SJSA1 (cell line): ENCODE results near the gene SPCS2. TPM values are rescaled to one million over a fixed set of nuclear protein-coding genes. Genes with fewer than 3 reads are reported as not detected.

Source experiments
- DNase-seq, 2 experiments: peaks; one replicate each; pipeline ENCODE4 v3.0.0-alpha.2; 2015 to 2020; ENCODE audit warnings: low spot score in 2 of 2, low read depth in 1 of 2
- H3K27ac ChIP-seq: fragments of 250-450 bp; sonication (Bioruptor Pico); 2 replicates; pipeline ENCODE4 v1.5.1; 2020; ENCODE audit warnings: mild to moderate bottlenecking, moderate library complexity
- H3K27me3 ChIP-seq: fragments of 250-450 bp; sonication (Bioruptor Pico); replicated peaks from 2 replicates; pipeline ENCODE4 v1.5.1; 2020; ENCODE audit warnings: mild to moderate bottlenecking, moderate library complexity
- H3K36me3 ChIP-seq: fragments of 250-450 bp; sonication (Bioruptor Pico); 2 replicates; pipeline ENCODE4 v1.5.1; 2020; ENCODE audit warnings: mild to moderate bottlenecking
- H3K4me1 ChIP-seq: fragments of 250-450 bp; sonication (Bioruptor Pico); replicated peaks from 2 replicates; pipeline ENCODE4 v1.6.1; 2021; ENCODE audit warnings: mild to moderate bottlenecking
- H3K4me3 ChIP-seq: fragments of 250-450 bp; sonication (Bioruptor Pico); 2 replicates; pipeline ENCODE4 v1.5.1; 2020; ENCODE audit warnings: mild to moderate bottlenecking
- H3K9me3 ChIP-seq: fragments of 250-450 bp; sonication (Bioruptor Pico); replicated peaks from 2 replicates; pipeline ENCODE4 v1.5.1; 2020; ENCODE audit warnings: mild to moderate bottlenecking
- total RNA-seq: library from RNA; depleted of rRNA; stranded (reverse); fragments of >200 nt; shearing (Covaris generic); gene quantifications from 2 replicates; pipeline ENCODE4 v1.2.3, GENCODE V29; 2014; rRNA removed

SPCS2 gene
- total RNA-seq, 1 experiment from 2014 or later, result 22.0 TPM

GRCh38 chr11:75024764-75025211 lies 75.7 kb downstream of the SPCS2 start:
- Histone ChIP-seq H3K4me1 (no peaks in the 10 kb centered on the region), H3K4me3 (no peak overlapping the region), H3K27me3 (no peaks in the 10 kb centered on the region), H3K36me3 (no peaks in the 10 kb centered on the region), H3K9me3 (no peaks in the 10 kb centered on the region), H3K27ac (no peak overlapping the region)
- DNase-seq, result no peak

DNA sequence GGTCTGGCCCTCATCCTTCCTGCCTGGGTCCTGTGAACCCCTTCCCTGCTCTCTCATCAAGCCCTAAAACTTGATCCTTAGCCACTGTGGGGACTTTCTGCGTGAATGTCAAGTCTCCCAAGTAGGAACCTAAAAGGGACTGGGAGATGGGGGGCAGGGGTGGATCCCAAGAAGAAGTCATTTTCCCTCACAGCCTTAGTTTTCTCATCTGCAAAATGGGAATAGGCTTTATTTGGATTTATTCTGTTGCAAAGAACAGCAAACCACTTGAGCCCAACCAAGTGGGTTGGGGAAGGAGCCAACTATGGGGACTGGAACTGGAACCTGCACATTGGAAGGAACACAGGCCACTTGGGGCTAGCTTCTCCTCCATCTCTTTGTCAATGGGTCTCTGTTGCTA lies 76.5 kb downstream of the SPCS2 start:
- no peaks in the 10 kb centered on the region for H3K36me3 ChIP-seq
- H3K4me1 ChIP-seq, result no peaks in the 10 kb centered on the region
- no peak overlapping the region for H3K4me3 ChIP-seq
- no peak overlapping the region for H3K27ac ChIP-seq
- no peaks in the 10 kb centered on the region for H3K9me3 ChIP-seq
- DNase-seq, result no peak
- H3K27me3 ChIP-seq, result no peaks in the 10 kb centered on the region

DNA sequence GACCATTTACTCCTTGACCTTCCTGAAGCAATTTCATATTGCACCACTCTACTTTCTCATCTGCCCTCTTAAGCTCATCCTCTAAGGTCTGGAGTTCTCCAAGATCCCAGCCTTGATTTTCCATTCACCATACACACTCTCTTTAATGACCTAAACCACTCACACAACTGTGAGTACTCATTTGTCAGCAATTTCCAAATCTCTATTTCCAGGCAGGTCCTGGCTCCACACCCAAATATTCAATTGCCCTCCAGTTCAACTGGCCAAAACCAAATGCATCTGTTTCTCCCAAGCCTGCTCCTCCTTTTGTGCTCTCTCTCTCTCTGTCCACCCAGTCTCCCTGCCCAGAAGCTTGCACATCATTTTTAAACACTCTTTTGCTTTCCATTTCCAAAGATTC lies 79.3 kb downstream of the SPCS2 start:
- Histone ChIP-seq H3K36me3 (no peaks in the 10 kb centered on the region), H3K4me3 (no peak overlapping the region), H3K4me1 (peaks cover 6% of the 10 kb centered on the region), H3K27ac (no peak overlapping the region), H3K9me3 (no peaks in the 10 kb centered on the region), H3K27me3 (no peaks in the 10 kb centered on the region)
- DNase-seq, result no peak

Other genes with a start within 250 kb of the SPCS2 start
- gene CHRDL2, start 217.8 kb upstream of the SPCS2 start, total RNA-seq, result not detected in 2 replicates
- gene RNF169, start 200.4 kb upstream of the SPCS2 start, total RNA-seq, result 4.8 and 9.4 TPM in 2 replicates
- 2.2 and 3.6 TPM in 2 replicates for gene XRRA1, start 175 bp upstream of the SPCS2 start, total RNA-seq
- 3.2 and 5.7 TPM in 2 replicates for gene NEU3, start 39.7 kb downstream of the SPCS2 start, total RNA-seq
- not detected in 2 replicates for gene OR2AT4, start 147.6 kb downstream of the SPCS2 start, total RNA-seq
- gene SLCO2B1, start 201.8 kb downstream of the SPCS2 start, total RNA-seq, result 0.13 and 2.2 TPM in 2 replicates